VCaP (cell line): ENCODE data around the gene ARL13B.
"Not testable (repeated sequence)": the region's sequence is repeated elsewhere in the genome, so short reads cannot be mapped to it uniquely, and the experiment has no call there.

Source experiments
- H3K27ac ChIP-seq: fragments of 450-650 bp; 2 replicates; pipeline ENCODE4 v1.5.1; 2017
- CTCF ChIP-seq: fragments of 450-650 bp; conservative IDR thresholded peaks from 2 replicates; pipeline ENCODE4 v1.5.1; 2017; ENCODE audit warnings: mild to moderate bottlenecking, moderate library complexity

The ARL13B gene

GRCh38 chr3:94019659-94020058 lies 39.7 kb downstream of the ARL13B start:
- no peak for TF ChIP-seq CTCF
- H3K27ac ChIP-seq, result no peak overlapping the region

- no peak overlapping the region for H3K27ac ChIP-seq
- TF ChIP-seq CTCF, result no peak
Observed at GRCh38 chr3:94020293-94020692, 40.3 kb downstream of the ARL13B start.

GRCh38 chr3:94024385-94024784 lies 44.4 kb downstream of the ARL13B start:
- peak overlapping the region; percentile 84 for H3K27ac ChIP-seq
- no peak for TF ChIP-seq CTCF

- H3K27ac ChIP-seq, result peak overlapping the region; percentile 84
- no peak for TF ChIP-seq CTCF
Observed at GRCh38 chr3:94026623-94027022, 46.7 kb downstream of the ARL13B start.

- peak within 1 kb of the TSS; percentile 84 for H3K27ac ChIP-seq
- TF ChIP-seq CTCF, result no peak
Observed at GRCh38 chr3:94028093-94028837, 48.3 kb downstream of the ARL13B start, which contains the start of gene STX19. Gene STX19, minus strand, starts transcription at chr3:94028597. Its CDS starts 13,328 bp downstream, at chr3:94015269.

GRCh38 chr3:94036909-94037507 lies 57.1 kb downstream of the ARL13B start:
- no peak overlapping the region for H3K27ac ChIP-seq
- TF ChIP-seq CTCF, result peak; percentile 65

GRCh38 chr3:94043285-94043684 lies 63.3 kb downstream of the ARL13B start:
- no peak overlapping the region for H3K27ac ChIP-seq
- TF ChIP-seq CTCF, result no peak

- not testable (repeated sequence) for H3K27ac ChIP-seq
Observed at GRCh38 chr3:94044100-94044936, 64.4 kb downstream of the ARL13B start.
